ENCODE results near the gene OR1F1.
"Not testable (repeated sequence)": the region's sequence is repeated elsewhere in the genome, so short reads cannot be mapped to it uniquely, and the experiment has no call there.

Gene OR1F1

DNA sequence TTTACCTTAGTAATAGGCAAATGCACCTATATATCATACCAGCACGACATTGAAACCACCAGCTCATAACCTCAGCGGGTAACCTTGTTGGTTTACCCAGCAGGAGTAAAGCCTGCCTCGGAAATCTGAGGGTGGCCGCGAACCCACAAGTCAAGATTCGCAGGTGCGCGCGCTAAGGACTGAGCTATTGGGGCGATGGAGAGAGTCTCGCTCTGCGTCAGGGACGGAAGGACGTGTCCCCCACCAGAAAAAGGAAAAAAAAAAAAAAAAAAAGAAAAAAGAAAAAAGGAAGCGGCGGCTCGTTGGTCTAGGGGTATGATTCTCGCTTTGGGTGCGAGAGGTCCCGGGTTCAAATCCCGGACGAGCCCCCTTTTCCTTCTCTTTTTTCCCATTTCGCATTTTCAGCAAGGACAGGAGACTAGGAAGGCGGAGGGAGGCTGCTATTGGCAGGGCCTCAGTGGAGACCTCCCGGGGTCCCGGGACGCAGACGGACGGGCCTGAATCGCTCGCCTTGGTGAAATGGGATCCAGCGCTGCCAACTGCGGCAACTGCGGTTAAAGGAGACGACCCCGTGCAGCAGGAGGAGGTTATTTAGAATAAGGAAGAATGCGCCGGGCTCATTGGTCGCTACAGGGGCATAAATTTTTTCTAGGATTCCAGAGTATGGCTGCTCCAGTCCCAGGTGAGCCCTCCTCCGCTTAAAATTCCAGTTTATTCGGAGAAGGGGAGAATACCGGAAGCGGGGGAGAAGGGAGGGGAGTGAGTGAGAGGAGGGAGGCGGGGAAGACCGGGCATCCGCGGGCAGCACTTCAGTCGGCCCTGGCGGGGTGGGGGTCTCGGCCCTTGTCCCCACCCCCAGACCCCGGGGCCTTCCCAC is at the start of gene OR1F1:
TSS of gene OR1F1 (plus strand) at position 407 of the 877 bp plus-strand sequence.
- DNase-seq: no peak

DNA sequence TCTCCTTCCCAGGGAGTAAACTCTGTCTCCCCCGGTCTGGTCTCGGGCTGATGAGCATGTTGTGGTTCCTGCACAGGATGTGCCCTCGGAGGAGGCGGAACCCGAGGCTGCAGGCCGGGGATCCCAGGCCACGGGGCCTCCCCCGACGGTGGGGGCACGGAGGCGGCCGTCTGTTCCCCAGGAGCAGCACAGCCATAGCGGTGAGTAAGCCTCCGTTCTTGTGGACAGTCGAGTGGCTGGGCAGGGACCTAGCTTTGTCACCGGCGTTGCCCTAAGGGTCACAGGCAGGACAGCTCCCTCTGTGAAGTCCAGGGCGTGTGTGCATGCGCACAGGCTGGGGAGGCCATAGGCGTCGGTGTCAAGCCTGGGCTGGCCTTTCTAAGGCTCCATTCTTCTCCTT is 49.7 kb upstream of the OR1F1 start:
- DNase-seq: no peak

DNA sequence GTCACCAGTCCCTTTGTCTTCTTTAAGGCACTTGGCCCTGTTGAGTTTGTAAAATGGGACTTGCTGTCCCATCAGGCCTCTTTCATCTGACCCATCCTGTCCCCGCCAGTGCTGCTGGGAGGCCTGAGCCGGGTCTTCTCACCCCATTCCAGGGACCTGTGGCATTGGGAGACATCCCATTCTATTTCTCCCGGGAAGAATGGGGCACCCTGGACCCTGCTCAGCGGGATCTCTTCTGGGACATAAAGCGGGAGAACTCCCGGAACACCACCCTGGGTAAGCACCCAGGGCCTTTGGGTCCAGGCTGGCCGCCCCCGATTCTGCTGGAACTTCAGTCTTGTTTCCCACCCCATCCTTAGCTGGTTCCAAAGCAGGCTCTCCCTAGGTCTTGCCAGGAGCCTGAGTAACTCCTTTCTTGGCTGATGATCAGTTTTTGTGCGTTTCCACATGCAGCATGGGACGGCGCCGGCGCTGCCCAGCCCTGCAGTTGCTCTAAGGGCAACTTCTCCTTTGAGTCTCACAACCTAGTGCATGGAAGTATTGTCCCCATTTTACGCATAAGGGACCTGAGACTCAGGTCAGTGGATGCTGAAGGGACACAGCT is 49.1 kb upstream of the OR1F1 start:
- DNase-seq: no peak

DNA sequence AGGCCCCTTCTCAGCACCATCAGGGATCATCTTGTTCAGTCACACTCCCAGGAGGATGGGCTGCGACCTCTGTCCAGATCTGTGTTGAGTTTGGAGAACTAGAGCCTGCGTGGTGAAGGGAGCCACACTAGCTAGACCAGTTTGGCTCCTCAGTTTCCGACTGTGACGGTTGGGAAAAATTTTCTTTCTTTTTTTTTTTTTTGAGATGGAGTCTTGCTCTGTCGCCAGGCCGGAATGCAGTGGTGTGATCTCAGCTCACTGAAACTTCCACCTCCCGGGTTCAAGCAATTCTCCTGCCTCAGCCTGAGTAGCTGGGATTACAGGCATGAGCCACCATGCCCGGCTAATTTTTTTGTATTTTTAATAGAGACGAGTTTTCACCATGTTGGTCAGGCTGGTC is 48.4 kb upstream of the OR1F1 start:
- DNase-seq: not testable (repeated sequence)

- no peak for DNase-seq
Observed at GRCh38 chr16:3140603-3141427, 47.2 kb upstream of the OR1F1 start.

- no peak for DNase-seq
Observed at GRCh38 chr16:3141781-3142311, 46.2 kb upstream of the OR1F1 start.

DNA sequence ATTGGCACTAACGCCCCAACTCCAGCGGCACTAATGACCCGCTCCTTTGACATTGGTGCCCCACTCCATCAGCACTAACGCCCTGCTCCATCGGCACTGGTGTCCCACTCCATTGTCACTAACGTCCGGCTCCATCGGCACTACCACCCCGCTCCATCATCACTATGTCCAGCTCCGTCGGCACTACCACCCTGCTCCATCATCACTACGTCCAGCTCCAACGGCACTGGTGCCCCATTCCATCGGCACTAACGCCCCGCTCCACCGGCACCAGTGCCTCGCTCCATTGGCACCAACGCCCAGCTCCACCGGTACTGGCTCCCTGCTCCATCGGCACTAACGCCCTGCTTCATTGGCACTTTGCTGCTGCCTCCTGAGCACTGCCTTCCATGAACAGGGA is 45.7 kb upstream of the OR1F1 start:
- no peak for DNase-seq

GRCh38 chr16:3142770-3143169 is 45.2 kb upstream of the OR1F1 start:
- DNase-seq: no peak

DNA sequence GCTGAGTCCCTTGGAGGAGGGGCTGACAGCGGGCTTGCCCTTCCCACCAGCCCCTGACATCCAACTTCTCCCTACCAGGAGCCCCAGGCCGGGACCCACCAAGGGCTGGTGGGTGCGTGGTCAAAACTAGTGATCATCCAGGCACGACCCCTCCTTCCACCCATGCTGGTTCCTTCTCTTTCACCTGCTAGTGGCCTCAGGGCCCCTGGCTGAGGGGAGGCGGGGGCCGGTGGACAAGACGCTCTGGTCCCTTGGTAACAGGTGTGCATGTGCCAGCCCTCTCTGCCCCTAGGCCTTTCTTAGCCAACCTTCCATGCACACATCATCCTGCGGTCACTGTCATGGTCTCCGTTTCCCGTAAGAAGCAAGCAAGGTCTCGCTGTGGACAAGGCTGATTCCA is 44.8 kb upstream of the OR1F1 start:
- no peak for DNase-seq

DNA sequence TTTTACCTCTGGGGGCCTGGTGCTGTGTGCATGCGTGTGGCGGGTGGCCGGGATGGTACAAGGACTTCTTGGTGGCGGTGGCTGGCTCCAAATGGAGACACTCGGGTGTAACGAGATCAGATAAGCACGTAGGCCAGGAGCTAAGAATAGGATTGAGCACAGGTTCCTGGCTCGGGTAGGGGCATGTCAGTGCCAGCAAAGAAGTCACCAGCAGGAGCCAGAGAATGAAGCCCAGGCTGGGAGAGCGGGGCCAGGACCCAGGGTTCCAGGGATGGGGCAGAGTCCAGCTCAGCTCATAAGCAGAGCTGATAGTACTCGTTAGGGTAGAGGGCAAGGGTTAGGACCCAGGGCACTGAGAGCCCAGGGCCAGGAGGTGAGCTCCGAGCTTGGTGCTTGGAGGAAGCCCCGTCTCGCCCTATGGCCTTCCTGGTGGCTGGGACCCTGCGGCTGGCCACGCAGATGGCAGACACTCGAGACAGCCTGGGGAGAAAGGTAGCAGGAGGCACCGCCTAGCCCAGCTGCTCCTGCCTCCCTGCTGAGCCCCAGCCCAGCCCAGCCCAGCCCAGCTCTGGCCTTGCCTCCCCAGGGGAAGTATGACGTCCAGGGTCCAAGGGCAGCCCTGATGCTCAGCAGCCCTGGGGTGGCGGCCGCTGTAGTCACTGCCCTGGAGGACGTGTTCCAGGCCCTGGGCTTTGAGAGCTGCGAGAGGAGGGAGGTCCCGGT is 44.2 kb upstream of the OR1F1 start:
- DNase-seq: no peak

- no peak for DNase-seq
Observed at GRCh38 chr16:3144321-3144983, 43.6 kb upstream of the OR1F1 start.

- DNase-seq: no peak
Observed at GRCh38 chr16:3145151-3145550, 42.9 kb upstream of the OR1F1 start.

- DNase-seq: no peak
Observed at GRCh38 chr16:3145660-3146059, 42.3 kb upstream of the OR1F1 start.

- DNase-seq: no peak
Observed at GRCh38 chr16:3147046-3147756, 40.8 kb upstream of the OR1F1 start.

DNA sequence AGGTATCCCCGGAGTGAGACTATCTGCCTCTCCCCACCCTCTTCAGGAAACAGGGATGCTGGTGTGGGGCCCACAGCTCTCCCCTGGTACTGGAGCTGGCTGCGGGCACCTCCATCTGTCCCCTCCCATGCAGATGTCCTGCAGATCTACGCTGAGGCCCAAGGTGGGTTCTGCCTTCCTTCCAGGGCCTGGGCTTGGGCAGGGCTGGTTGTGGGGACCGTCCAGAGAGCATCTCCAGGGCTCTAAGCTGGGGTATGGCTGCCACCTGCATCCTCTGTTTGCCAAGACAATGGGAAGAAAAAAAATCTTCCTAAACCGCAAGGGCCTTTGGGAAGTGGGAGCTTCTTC is 40.3 kb upstream of the OR1F1 start:
- DNase-seq: no peak

- no peak for DNase-seq
Observed at GRCh38 chr16:3148256-3149192, 39.5 kb upstream of the OR1F1 start.

DNA sequence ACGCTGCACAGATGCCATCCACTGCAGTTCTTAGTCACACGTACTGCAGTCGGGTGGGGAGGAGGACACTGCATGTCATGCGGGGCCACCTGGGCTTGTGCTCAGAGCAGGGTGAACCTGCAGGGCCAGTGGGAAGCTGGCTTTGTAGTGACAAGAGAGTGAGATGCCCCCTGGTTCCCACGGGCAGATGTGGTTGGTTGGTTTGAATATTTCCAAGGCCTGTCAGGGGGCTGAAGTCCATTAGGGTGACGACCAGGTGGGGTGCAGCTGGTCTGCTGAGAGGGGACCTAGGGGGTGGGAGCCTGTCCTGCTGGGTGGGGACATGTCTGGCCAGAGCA is 38.8 kb upstream of the OR1F1 start:
- no peak for DNase-seq

DNA sequence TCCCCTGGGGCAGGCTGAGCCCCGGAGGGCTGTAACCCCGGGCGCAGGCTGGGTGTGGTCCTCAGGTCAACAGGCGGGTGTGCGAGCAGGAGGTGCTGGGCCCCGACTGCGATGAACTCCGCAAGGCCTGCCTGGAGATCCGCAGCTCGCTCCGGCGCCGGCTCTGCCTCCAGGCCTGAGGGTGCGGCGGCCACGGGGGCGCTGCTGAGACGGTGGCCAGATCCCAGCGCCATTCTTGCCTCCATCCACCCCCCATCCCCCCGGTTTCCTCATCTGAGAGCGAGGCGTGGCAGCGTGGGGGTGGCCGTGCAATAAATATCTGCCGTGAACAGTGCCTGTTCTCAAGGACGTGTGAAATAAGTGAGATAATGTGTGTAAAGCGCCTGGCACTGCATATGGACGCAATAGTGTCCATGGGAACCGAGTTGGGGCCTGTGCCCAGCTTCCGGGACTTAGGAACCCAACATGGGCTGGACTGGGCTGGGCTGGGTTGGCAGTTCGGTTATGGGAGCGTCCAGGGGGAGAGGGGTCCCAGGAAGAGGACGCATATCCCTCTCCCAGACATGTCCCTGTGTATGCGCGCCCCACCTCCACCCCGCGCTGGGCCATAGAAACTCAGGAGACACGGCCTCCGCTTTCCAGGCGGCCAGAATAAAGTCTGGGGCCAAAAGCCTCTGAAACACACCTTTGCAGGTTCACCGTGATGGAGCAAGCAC is 38.2 kb upstream of the OR1F1 start:
- no peak for DNase-seq

DNA sequence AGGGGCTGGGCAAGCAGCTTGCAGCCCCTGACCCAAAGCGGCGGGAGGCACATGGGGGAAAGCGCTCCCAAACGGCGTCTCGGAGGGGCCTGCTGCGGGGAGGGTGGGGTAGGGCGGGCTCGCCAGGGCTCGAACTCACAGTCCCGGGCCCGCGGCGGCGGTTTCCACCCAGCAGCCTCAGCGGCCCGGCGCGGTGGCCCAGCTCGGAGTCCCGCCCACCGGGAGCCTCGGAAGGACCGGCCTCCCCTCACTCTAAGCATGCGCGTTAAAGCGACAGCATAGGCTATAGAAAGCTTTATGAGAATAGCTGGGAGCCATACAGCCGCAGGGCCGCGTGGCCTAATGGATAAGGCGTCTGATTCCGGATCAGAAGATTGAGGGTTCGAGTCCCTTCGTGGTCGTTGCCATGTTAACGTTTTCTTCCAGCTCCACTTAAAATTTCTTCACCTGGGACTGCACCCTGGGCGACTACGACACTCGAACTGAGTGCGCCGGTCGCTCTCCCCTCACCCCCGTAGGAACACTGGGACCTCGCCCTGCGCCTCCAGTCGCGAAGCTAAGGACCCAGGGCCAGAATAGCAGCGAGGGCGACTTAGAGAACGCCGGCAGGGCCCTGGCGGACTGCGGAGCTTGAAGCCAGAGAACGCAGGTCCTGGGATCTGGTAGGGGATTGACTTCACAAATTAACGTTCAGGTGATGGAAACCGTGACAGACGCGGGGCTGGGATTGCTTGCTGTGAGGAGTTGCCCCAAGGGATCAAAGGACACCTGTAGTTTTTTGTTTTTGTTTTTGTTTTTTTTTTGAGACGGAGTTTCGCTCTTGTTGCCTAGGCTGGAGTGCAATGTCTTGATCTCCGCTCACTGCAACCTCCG is 37.4 kb upstream of the OR1F1 start:
- peak; percentile 98 for DNase-seq
